Gastroesophageal sphincter (tissue), 4 donors: ENCODE measurements around the gene OFD1. TPM values are rescaled to one million over a fixed set of nuclear protein-coding genes. Genes with fewer than 3 reads are reported as not detected.
A peak's percentile ranks its signal among the peaks of the same experiment; 100 is the strongest.

Experiments used
- ATAC-seq: fragments of 150-250 bp; one replicate; pipeline ENCODE4 v1.9.1; 2016; ENCODE audit warnings: mild to moderate bottlenecking, moderate library complexity
- H3K27ac ChIP-seq, 4 donors: fragments of 200-600 bp; sonication (generic) in 3 of 4; 1 replicate in 3 of 4; 2 replicates in 1 of 4; pipeline ENCODE4 v1.5.1; 2016 to 2019
- H3K27me3 ChIP-seq: fragments of 200-600 bp; sonication (generic); one replicate; pipeline ENCODE4 v1.5.1; 2019
- H3K36me3 ChIP-seq, 2 donors: fragments of 200-600 bp; sonication (generic); one replicate each; pipeline ENCODE4 v1.5.1; 2019; ENCODE audit warnings: control low read depth in 1 of 2
- H3K4me1 ChIP-seq, 3 donors: fragments of 200-600 bp; sonication (generic); 1 replicate in 2 of 3; 2 replicates in 1 of 3; pipeline ENCODE4 v1.5.1; 2016 to 2019; ENCODE audit warnings: control low read depth in 2 of 3
- H3K4me3 ChIP-seq, 2 donors: fragments of 200-600 bp; sonication (generic); one replicate each; pipeline ENCODE4 v1.5.1; 2019; ENCODE audit warnings: mild to moderate bottlenecking in 1 of 2, moderate library complexity in 1 of 2
- H3K9me3 ChIP-seq, 3 donors: fragments of 200-600 bp; sonication (generic); one replicate each; pipeline ENCODE4 v1.5.1; 2017 to 2019; ENCODE audit warnings: control low read depth in 2 of 3
- EP300 ChIP-seq: sonication (generic); formaldehyde crosslinking; IDR thresholded peaks from one replicate; pipeline ENCODE4 v1.6.1; 2017; ENCODE audit warnings: antibody characterized with exemption, mild to moderate bottlenecking
- POLR2A ChIP-seq, 2 donors: fragments of 450-650 bp; IDR thresholded peaks; one replicate each; pipeline ENCODE4 v1.6.1; 2017; ENCODE audit warnings: antibody characterized with exemption in 2 of 2, mild to moderate bottlenecking in 2 of 2, moderate library complexity in 1 of 2
- POLR2AphosphoS5 ChIP-seq: sonication (generic); formaldehyde crosslinking; IDR thresholded peaks from one replicate; pipeline ENCODE4 v1.6.1; 2017; ENCODE audit warnings: antibody characterized with exemption
- WGBS, 2 donors: methylation state at CpG; one replicate each; pipeline ENCODE4 v1.1.5; 2018; ENCODE audit warnings: low coverage in 1 of 2; 5-methylcytosine and 5-hydroxymethylcytosine counted together
- total RNA-seq, 4 donors: library from RNA; depleted of rRNA; stranded (reverse); fragments of >200 nt; gene quantifications; one replicate each; pipeline ENCODE4 v1.1.0, GENCODE V29; 2016
- TF ChIP-seq, protein P1 (sequence below), 4 experiments: fragments of 200-600 bp in 2 of 4; fragments of 450-650 bp in 2 of 4; sonication (generic) in 1 of 4; IDR thresholded peaks; one replicate each; pipeline ENCODE4 v1.5.1; 2017 to 2019; ENCODE audit warnings: antibody characterized with exemption in 4 of 4, mild to moderate bottlenecking in 2 of 4, moderate library complexity in 2 of 4

OFD1 gene
- total RNA-seq, 4 donors from 2014 or later: 15.2 to 26.6 (median 22.5) TPM

DNA sequence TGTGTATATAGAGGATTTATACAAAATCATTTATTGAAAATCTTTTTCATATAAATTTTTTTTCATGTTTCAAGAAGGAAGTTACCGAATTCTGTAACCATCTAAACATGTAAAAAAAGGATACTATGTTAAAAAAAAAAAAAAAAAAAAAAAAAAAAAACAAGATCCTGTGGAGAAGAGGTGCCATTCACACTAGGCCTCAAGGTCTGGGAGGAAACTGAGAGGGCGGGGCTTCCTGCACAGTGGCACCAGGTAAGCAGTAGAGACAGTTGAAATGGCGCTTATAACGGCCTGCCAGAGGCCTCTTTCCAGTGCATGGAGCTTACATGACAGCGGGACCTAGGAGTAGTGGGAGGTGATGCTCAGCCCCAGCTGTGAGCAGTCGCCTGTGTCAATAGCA, 17.6 kb upstream of the OFD1 start:
- TF ChIP-seq POLR2AphosphoS5: no peak
- TF ChIP-seq, protein P1, sequence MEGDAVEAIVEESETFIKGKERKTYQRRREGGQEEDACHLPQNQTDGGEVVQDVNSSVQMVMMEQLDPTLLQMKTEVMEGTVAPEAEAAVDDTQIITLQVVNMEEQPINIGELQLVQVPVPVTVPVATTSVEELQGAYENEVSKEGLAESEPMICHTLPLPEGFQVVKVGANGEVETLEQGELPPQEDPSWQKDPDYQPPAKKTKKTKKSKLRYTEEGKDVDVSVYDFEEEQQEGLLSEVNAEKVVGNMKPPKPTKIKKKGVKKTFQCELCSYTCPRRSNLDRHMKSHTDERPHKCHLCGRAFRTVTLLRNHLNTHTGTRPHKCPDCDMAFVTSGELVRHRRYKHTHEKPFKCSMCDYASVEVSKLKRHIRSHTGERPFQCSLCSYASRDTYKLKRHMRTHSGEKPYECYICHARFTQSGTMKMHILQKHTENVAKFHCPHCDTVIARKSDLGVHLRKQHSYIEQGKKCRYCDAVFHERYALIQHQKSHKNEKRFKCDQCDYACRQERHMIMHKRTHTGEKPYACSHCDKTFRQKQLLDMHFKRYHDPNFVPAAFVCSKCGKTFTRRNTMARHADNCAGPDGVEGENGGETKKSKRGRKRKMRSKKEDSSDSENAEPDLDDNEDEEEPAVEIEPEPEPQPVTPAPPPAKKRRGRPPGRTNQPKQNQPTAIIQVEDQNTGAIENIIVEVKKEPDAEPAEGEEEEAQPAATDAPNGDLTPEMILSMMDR (IDR thresholded peaks at IDR 0.05): no peak
- TF ChIP-seq POLR2A (IDR thresholded peaks at IDR 0.05): no peak
- TF ChIP-seq EP300: no peak
- H3K27me3 ChIP-seq: no peaks in the 10 kb centered on the region
- WGBS, 2 donors: no CpG with 5 or more reads among the region's 6 CpGs
- peaks cover 0 to 35% (median 0%) of the 10 kb centered on the region in 3 donors for H3K4me1 ChIP-seq
- no peaks in the 10 kb centered on the region for H3K9me3 ChIP-seq
- H3K4me3 ChIP-seq: no peak overlapping the region
- no peak for ATAC-seq
- peak overlapping the region in 3 of 4 donors; percentile 54 to 72 (median 69) for H3K27ac ChIP-seq
- H3K36me3 ChIP-seq: peaks cover 0 to 13% of the 10 kb centered on the region in 2 donors

DNA sequence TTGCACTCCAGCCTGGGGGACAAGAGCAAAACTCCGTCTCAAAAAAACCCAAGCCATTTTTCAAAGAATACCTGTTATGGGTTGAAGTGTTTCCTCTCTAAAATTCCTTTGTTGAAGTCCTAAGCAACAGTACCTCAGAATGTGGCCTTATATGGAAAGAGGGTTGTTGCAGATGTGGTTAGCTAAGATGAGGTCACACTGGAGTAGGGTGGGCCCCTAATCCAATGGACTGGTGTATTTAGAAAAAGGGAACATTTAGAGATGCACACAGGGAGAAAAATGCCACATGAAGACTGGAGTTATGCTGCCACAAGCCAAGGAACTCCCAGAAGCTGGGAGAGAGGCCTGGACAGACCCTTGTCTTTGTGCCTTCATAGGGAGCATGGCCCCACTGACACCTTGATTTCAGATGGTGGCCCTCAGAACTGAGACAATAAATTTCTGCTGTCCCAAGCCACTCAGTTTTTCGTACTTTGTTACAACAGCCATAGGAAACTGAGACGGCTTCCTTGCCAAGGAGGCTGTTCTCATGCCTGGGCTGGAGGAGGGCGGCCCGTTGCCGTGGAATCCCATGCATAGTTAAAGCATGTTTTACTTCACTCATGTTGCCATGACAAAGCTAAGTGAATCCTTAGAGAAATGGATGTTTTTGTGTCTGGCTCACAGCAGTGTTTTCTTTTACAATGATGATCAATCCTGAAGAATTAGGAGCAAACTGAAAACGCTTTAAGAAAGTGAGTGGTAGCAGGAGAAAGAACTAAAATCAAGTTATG, 16.7 kb upstream of the OFD1 start:
- Histone ChIP-seq H3K4me3 (no peak overlapping the region), H3K4me1 (peaks cover 0 to 41% (median 0%) of the 10 kb centered on the region in 3 donors), H3K27me3 (no peaks in the 10 kb centered on the region), H3K9me3 (no peaks in the 10 kb centered on the region), H3K36me3 (peaks cover 0 to 13% of the 10 kb centered on the region in 2 donors), H3K27ac (peak overlapping the region in 3 of 4 donors; percentile 54 to 72 (median 69))
- WGBS, 2 donors: 18 to 59% methylated on average over 3 to 4 of the region's 7 CpGs
- no peak for TF ChIP-seq POLR2A (IDR thresholded peaks at IDR 0.05)
- TF ChIP-seq EP300: no peak
- TF ChIP-seq POLR2AphosphoS5: no peak
- TF ChIP-seq, protein P1 (IDR thresholded peaks at IDR 0.05): no peak
- peak; percentile 70 for ATAC-seq

DNA sequence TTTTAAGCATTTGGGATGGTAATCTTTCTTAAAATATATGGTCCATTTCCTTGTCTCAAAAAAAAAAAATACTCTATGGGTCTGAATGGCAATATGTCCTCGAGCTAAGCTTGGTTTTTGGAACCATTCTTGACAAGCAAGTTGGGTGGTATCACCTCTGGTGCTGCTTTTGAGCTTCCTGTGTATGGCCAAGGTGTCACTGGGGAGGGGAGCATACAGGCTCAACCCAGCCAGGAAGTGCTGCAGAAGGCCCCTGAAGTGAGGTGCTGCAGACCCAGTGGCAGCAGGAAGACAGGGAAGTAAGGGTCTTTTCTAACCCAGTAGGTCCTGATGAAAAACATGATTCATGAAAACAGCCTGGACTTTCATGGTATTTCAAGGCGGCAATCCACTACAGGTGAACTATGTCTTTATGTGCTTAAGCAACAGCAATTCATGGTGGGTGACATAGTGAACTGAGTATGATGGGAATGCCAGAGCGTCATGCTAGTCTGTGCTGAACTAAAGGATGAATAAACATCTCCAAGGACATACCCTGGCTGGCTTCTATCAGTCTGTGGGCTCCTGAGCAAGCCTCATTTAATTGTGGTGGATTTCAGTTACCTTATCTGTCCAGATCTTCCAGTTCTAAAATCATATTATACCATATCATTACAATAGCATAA, 15.2 kb upstream of the OFD1 start:
- H3K4me1 ChIP-seq: peaks cover 0 to 41% (median 0%) of the 10 kb centered on the region in 3 donors
- WGBS, 2 donors: 83 to 100% methylated on average over 2 to 3 of the region's 3 CpGs
- peak; percentile 49 for ATAC-seq
- H3K9me3 ChIP-seq: no peaks in the 10 kb centered on the region
- no peaks in the 10 kb centered on the region for H3K27me3 ChIP-seq
- TF ChIP-seq EP300 (no peak), POLR2A (IDR thresholded peaks at IDR 0.05) (no peak), POLR2AphosphoS5 (no peak)
- TF ChIP-seq, protein P1 (IDR thresholded peaks at IDR 0.05): no peak
- peaks cover 0 to 13% of the 10 kb centered on the region in 2 donors for H3K36me3 ChIP-seq
- H3K4me3 ChIP-seq: no peak overlapping the region
- peak overlapping the region in 3 of 4 donors; percentile 20 to 72 (median 54) for H3K27ac ChIP-seq

DNA sequence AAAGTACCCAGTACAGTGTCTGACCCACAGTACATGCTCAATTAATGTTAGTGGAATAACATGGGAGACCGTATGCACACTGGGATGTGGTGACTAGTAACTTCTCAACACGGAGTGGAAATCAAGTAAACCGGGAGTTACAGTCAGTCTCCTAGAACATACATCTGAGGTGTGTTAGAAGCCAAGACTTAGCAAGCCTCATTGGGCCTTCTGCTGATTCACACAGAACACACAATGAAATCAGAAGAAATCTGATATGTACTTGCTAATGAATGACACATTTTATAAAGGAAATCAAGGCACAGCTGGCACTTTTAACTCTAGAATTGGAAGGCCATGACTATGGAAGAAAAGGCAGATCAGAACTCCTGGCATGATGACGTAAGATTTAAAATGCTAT, 13.2 kb upstream of the OFD1 start:
- no peak for TF ChIP-seq POLR2A (IDR thresholded peaks at IDR 0.05)
- TF ChIP-seq POLR2AphosphoS5: no peak
- TF ChIP-seq, protein P1 (IDR thresholded peaks at IDR 0.05): no peak
- WGBS, 2 donors: 0 to 67% methylated on average over 1 to 4 of the region's 4 CpGs
- Histone ChIP-seq H3K4me1 (peaks cover 0 to 51% (median 0%) of the 10 kb centered on the region in 3 donors), H3K9me3 (no peaks in the 10 kb centered on the region), H3K4me3 (no peak overlapping the region), H3K27me3 (no peaks in the 10 kb centered on the region), H3K36me3 (peaks cover 0 to 1% of the 10 kb centered on the region in 2 donors), H3K27ac (peak overlapping the region in 3 of 4 donors; percentile 25 to 72 (median 63))
- ATAC-seq: no peak
